Stimulated activated CD8-positive, alpha-beta memory T cell treated with anti-CD3 and anti-CD28 coated beads, Interleukin-12 subunit alpha, Interleukin-12 subunit beta, amount 100 ng/mL, for 24 hours (primary cell): Measurements from ENCODE around the gene ATF3.
"Not testable (repeated sequence)": the region's sequence is repeated elsewhere in the genome, so short reads cannot be mapped to it uniquely, and the experiment has no call there.

ENCODE experiments used
- DNase-seq: peaks from one replicate; pipeline ENCODE4 v3.0.0-alpha.2; 2020; ENCODE audit errors: extremely low read depth

Gene ATF3

DNA sequence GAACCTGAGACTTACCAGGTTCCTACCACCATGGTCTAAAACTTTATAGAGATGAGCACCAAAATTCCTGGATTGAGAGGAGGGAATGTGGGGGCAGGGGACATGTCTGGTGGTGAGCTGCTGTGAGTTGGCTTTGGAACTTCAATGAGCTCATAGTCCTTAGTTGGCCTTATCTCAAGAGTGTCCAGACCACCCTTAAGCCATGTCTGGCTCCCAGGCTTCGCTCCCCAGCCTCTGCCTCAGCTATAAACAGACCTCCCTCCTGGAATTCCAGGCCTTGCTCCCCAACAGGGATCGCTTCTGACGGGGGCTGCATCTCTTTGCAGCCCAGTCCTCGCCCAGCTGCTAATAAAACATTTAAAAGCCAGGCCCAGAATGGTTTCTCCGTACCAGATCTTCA, 19.5 kb downstream of the ATF3 start:
- DNase-seq = no peak

DNA sequence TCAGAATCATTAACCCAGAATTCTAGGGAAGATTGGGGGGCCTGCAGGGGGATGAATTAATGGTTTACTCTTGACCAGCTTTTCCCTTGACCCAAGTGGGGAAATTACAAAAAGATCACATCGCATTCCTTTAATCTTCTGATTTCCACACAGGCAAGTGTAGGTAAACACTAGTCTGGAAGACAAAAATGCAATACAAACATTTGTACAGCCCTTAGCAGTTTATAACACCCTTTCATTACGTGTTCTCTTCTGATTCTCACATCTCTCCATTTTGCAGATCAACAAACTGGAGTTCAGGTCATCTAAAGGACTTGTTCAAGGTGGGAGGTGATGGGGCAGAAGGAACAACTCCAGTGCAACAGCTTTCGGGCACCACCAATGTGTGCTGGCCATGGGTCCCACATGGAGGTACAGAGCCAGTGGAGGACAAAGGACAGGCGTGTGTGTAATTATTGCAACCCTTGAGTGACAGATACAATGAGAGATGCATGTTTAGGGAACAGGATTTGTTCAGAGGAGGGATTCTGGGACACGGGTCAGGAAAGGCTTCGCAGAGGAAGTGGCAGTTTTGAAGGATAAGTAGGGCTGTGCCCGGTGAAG, 20.4 kb downstream of the ATF3 start:
- DNase-seq = no peak

GRCh38 chr1:212629450-212630157, 21.0 kb downstream of the ATF3 start:
- DNase-seq = no peak

DNA sequence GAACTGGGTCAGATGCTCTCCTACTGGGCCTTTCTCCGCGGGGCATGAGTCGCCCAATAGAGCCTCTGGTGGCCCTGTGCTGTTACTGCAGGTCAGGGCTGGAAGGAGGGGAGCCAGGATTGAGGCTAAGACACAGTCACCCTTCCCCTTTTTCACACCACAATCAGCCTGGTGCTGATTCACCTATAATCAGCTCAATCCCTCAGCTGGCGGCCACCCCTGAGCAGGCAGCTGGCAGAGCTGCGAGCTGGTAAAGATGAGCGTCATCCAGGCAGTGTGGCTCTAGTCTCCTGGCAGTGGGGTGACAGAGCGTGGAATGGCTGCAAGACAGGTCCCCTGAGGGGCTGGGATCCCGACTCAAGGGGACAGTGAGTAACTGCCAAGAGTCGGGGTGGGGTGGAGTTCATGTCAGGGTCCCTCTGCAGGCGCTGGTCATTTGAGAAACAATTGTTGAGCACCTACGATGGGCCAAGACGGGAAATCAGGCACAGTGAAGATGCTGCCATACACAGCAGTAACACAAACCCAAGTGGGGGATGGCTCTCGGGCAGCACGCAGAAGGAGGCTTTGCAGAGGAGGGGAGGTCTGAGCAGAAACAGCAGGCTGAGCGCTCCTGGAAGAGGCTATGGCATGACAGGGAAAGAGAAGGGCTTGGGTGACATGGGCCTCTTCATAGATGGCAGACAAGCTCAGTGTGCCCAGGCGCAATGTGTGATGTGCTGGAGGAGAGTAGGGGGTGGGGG, 21.8 kb downstream of the ATF3 start:
- DNase-seq = peak; percentile 30

DNA sequence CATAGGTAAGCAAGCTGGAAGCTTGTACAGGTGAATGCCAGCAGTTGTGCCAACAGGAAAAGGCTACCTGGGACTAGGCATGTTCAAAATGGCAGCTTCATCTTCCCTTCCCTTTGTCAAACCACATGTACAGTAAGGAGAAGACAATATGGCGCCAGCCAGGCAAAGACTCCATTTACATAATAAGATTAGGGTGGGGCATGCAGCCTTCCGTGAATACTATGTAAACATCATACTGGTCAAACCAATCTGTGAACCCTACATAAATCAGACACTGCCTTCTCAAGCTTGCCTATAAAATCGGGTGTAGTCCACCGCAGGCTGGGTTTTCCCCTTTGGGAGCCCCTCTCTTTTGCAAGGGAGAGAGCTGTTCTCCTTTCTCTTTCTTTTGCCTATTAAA, 24.6 kb downstream of the ATF3 start:
- DNase-seq = no peak

DNA sequence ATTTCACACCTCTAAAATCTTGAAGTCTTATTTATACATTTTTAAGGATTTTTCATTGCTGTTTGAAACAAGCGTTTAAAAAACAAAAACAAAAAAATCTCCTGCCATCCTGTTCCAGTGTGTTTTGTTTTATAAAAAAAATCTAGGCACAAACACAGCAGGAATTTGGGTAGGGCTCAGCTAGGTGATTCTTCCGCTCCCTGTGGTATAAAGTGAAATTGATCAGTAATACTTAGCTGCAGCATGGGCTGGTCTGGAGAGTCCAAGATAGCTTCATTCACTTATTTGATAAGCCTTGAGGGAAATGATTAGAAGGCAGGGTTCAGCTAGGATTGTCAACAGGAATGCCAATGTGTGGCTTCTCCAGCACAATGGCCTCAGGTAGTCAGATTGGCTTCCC, 25.7 kb downstream of the ATF3 start:
- no peak for DNase-seq

DNA sequence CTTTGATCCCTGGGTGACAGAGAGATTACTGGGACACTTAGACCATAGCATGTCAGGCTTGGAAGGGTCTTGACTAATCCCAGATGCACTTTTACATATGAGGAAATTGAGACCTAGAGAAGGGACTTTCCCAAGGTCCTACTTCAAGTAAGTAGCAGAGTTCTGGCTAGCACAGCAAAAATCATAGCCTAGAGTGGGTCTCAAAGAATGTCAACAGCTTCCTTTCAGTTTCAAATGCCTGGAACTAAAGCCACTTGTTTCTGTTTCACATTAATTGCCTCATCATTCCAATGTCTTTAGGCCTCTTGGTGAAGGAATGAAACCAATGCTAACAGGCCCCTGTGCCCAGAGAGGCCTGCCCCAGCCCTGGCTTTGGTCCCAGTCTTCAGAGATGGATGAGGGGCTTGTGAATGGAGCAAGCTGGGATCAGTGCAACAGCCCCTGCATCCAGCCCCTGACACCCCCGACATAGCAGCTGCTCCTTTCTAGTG, 26.6 kb downstream of the ATF3 start:
- no peak for DNase-seq

- DNase-seq = no peak
These were observed 29.3 kb downstream of the ATF3 start for GRCh38 chr1:212637902-212638301.

GRCh38 chr1:212638492-212639151, 30.1 kb downstream of the ATF3 start:
- DNase-seq = no peak

DNA sequence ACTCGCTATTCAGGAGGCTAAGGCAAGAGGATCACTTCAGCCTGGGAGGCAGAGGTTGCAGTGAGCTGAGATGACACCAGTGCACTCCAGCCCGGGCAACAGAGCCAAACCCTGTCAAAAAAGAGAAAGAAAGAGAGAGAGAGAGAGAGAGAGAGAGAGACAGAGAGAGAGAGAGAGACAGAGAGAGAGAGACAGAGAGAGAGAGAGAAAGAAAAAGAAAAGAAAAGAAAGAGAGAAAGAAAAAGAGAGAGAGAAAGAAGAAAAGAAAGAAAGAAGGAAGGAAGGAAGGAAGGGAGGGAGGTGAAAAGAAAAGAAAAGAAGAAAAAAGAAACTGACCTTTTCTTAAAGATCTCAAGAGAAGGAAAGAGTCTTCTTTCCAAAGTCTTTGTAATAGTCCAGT, 31.0 kb downstream of the ATF3 start:
- not testable (repeated sequence) for DNase-seq

DNA sequence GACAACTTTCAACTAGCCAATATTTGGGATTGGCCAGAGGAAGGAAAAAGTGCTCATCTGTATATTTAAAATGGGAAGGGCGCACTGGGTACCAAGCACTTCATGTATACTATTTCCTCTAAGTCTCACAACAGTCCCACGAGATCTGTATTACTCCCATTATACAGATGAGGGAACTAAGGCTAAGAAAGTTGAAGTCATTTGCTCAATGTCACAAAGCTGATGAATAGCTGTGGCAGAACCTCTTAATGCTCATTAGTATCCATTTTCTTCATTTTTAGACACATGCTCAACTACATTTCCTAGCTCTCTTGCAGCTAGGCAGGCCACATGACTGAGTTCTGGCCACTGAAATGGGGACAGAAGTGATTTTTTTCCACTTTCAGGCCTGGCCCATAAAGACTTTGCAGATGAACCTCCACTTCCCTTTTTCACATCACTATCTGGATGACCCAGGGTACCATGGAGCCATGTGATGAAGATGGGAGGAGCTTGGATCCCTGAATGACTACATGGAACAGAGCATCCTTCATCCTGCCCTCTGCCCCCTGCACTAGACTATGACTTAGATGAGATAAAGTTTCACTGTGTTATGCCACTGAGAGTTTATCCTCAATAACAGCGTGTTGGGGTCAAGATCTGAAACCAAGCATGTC, 31.8 kb downstream of the ATF3 start:
- no peak for DNase-seq

- no peak for DNase-seq
These were observed 33.4 kb downstream of the ATF3 start for GRCh38 chr1:212641956-212642355.

DNA sequence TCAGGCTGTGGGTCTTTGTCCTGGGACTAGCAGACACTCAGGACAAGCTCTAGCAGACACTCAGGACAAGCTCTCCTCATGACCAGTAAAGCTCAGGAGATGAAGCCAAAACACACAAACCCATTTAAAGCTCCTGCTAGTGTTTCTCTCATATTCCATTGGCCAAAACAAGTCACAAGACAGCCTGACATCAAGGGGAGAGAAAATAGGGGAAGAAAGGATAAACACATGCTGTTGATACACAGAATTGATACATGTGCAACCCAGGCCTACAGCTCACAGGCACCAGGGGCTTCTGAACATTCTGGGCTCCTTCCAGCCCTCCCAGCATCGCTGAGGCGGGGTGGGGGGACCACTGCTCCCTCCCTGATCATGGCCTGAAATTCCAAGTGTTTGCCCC, 35.3 kb downstream of the ATF3 start:
- DNase-seq = no peak

DNA sequence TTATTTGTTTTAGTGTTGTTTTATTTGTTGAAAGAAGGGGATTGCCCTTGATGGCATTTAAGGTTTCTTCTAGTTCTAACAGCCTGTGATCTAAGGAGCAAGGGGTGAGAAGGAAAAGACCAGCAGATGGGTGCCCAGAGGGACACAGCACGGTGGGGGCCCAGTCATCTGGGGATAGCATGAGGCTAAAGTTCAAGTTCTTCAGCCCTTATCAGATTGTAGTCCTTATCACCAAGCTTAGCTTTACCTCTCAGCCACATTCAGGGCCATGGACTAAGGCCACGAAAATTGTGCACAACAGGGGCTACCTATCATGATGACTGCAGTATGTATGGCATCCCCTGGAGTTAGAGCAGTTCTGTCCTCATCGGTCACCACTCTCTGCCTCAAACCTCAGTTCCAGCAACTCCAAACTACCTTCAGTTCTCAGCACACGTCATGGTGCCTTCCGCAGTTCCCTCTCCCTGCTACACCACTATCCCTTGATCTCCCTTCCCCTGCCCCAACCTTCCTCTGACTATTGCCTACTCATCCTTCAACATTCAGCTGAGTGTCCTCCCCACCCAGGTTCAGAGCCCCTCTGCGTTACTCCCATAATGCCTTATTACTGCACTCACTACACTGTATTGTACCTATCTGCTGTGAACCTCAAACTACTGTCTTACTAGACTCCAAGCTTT, 36.4 kb downstream of the ATF3 start:
- no peak for DNase-seq

DNA sequence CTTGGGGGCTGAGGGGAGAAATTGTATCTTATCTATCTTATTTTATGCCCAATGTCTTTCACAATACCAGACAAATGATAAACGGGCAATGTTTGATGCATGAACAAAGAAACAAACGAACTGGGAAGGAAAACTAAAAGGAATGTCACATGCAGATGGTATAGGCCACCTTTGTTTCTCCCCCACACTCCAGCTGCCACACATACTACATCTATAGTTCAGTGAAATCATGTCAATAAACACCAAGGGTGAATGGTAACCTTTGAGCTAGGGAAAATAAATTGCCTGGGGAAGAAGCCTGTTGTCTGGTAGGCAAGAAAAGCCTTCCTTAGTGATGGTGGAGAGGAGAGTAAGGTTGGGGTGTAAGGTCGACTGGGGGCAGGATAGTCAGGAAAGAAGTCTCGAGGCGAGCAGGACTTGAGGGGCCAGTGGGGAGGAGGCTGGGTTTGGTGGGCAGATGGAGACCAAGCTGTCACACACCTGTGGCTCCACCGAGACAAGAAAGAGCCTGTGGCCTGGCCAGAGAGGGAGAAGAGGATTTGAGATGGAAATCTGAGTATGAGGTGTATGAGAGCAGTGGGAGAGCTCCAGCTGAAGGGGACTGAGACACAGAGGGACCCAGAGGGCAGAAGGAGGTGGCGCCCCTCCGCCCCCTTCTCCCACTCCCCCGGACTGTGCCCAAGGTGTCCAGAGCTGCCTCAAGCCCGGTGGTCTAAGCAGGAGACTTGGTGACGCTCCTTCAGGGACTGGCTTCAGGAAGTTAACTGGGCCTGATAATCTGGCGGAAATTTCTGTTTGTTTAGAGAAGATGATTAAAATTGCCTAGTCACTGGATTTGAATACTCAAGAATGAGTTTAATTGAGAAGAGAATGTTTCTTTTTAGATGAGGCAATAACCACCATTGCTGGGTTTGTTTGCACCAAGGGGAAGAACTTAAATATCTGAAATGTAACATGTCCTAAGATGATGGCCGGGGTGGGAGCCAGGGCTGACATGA, 37.3 kb downstream of the ATF3 start:
- DNase-seq = no peak

GRCh38 chr1:212646588-212646987, 38.0 kb downstream of the ATF3 start:
- no peak for DNase-seq

DNA sequence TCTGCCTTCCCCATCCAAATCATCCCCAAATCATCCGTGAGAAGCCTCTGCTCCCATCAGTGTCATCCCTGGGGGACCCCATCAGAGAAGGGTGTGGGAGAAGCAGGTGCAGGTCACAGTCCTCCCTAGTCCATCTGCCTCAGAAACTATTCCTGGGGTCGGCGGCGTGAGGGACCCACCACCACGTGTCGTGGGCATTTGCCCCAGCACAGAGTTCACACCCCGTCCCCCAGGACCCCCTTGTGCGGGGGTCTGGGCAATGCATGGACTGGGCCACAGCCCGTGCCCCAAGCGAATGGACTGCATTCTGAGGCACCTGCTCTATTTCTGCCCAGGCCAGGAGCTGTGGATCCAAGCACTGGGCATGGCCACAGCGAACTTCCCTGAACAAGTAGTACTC, 38.4 kb downstream of the ATF3 start:
- DNase-seq = no peak

GRCh38 chr1:212648431-212648830, 39.9 kb downstream of the ATF3 start:
- no peak for DNase-seq

DNA sequence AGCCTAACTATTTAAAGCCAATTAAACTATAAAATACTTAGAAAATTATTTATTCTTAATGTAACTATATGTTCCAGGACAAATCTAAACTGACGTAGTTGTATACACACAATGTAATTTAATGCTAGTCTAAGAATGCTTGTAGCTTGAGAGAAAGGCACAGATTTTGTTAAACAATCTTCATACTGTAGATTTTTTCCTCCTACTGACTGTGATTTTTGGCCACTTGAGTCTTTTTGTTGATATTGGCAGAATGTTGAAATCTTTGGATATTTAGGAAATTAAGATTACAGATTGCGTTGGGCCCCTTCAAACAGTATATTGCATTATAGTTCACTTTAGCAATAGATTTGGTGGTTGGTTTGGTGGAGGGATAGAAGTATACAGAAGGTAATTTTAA, 40.5 kb downstream of the ATF3 start:
- DNase-seq = no peak

DNA sequence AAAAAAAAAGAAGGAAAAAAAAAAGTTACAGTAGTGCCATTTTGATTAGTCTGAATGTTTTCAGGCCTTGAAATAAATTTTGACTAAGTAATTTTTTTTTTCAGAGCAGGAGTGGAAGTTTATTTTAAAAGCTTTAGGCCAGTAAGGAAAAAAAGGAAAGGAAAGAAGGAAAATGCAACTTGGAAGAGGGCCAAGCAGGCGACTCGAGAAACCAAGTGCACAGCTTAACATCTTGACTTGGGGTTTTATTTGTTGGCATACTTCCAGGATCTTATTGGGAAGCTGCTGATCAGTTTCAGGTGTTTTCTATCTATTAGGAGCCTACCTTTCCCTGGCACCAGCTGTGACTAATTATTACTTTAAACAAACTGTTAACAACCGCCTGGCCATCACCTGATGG, 41.7 kb downstream of the ATF3 start:
- no peak for DNase-seq
